Raji (cell line): ENCODE results near the gene MAPKAPK3.

Experiments
- POLR2A ChIP-seq: IDR thresholded peaks from 2 replicates; pipeline ENCODE4 v1.6.1; 2011; ENCODE audit warnings: low read depth, low read length, control low read depth; ENCODE audit not compliant: insufficient read depth

MAPKAPK3 gene

GRCh38 chr3:50617096-50617791, at the start of gene MAPKAPK3:
TSS of gene MAPKAPK3 (plus strand) at chr3:50617151. CDS start at chr3:50617566, 415 bp downstream.
- TF ChIP-seq POLR2A, result peak; percentile 58; the same call in 1 of the 2 replicates

DNA sequence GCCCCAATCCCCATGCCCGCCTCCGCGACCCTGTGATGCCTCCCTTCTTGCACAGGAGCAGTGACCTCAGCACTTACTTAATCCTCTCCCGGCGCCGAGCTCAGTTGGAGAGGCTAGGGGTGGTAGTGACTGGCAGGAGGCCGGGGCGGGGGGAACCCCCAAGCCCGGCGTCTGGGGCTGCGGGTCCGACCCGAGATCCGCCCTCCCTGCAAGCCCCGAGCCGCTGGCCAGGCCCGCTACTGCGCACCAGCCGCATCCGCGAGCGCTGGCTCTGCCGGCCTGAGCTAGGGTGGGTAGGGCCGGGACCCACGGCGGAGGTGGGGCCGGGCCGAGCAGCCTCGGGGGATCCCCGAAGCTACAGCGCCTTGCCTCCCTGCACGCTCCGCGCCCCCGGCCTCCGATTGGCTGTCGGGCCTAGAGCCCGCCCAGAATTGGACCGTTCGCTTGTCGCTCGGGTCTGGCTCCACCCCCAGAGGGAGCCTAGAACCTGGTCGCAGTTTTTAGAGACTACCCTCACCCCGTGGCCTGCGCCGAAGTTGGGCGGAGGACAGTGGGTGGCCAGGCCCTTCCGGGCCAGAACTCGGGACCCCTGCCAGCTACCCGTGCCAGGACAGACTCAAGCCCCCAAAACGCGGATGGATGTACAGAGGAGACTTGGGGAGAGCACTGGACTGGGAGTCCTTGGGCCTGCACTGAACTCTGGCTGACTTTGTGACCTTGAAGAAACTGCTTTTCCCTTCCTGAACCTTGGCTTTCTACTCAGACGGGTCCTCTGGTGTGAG, 49.4 kb upstream of the MAPKAPK3 start, which contains the start of gene C3orf18:
Gene C3orf18 (minus strand): TSS at position 362 of the 782 bp plus-strand sequence. CDS start 2,048 bp downstream, outside the sequence.
- TF ChIP-seq POLR2A, result peak; percentile 69

GRCh38 chr3:50568947-50569749, 47.8 kb upstream of the MAPKAPK3 start, which contains the start of gene HEMK1:
TSS of gene HEMK1 (plus strand) at chr3:50569522. CDS start at chr3:50571105, 1,583 bp downstream.
- peak; percentile 64 for TF ChIP-seq POLR2A

- TF ChIP-seq POLR2A, result no peak
Measured at GRCh38 chr3:50570508-50571279, 46.3 kb upstream of the MAPKAPK3 start.

DNA sequence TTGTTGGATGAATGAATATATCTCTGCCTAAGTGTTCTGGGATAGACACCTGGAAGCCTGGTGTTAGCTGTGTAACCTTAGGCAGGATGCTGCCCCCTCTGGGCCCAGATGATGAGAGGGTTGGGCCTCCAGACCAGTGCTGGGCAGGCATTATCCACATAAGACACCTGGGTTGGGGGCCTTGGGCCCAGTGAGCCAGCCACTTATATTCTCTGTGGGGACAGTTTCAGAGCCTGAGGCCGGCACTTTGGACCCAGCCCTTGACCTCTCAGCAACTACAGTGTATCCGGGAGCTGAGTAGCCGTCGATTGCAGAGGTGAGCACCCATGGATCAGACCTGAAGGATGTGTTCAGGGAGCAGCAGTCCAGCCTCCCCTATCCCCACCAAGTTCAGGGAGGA, 45.5 kb upstream of the MAPKAPK3 start:
- TF ChIP-seq POLR2A, result no peak

DNA sequence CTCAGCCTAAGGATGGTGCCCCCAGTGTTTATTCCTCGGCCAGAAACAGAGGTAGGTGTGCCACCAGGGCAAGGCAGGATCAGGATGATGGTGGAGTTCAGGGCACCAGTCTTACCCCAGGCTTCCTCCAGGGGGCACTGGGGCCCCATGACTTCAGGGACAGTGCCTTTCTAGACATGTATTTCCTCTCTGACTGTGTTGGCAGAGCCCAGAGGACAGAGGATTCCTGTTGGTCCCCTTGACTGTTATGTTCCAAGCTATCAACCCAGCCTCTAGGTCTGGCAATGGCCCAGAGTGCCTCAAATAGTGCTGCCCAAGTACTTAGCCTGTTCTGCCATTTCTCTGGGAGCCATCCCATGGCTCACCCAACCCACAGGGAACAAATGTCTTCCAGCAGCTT, 44.8 kb upstream of the MAPKAPK3 start:
- TF ChIP-seq POLR2A, result no peak

GRCh38 chr3:50572801-50573371, 44.1 kb upstream of the MAPKAPK3 start:
- no peak for TF ChIP-seq POLR2A

DNA sequence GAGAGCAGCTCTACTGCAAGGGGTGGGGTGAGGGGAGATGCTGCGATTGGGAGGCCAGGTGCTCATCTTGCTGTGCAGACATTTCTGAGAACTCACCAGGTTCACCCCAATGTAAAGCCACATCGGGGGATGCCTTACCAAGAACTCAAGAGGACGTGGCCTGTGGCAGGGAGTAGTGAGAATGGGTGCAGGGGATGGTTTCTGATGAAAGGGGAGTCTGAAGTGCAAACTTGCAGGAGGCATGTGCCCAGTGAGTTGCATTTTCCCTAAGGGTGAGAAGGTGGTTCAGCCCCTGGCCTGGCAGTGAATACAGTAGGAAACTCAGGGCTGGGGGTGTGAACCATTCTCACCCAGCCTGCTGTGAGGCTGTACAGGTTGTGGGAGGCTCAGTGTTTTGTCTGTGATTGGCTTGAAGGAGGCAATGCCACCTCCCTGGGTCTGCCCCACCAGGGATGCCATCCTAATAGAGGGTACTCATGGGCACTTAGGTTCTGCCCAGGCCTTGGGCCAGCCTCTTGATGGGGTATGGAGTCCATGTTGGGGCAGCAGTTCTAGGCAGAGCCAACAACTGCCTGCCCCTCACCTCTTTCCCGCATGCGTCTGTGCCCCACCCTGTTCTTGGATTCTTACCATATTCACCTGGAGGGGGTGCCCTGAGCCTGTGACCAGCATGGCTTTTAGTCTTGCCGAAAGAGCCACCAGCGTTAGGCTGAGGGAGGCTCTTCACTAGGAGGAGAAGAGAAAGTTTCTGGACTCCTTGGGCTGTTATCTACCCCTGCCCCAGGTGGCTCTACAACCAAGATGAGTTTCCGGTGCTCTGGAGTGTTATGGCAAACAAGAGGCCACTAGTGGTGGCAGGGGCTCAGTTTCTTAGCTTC, 43.1 kb upstream of the MAPKAPK3 start:
- TF ChIP-seq POLR2A, result no peak

GRCh38 chr3:50574444-50574831, 42.5 kb upstream of the MAPKAPK3 start:
- TF ChIP-seq POLR2A, result no peak

DNA sequence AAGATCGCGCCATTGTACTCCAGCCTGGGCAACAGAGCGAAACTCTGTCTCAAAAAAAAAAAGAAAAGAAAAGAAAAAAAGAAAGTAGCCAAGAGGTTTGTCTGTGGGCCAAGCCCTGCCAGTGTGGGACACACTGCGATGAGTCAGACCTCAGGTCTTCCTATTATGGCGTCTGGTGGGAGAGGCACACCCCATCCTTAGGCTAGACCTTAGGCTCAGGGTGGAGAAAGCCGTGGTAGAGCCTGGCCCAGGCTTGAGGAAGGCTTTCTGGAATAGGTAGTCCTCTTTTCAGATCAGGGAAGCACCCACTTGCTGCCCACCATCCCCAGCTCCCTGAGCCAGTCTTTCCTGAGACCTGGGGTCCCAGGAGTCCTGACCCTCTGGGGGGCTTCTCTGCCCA, 41.6 kb upstream of the MAPKAPK3 start:
- no peak for TF ChIP-seq POLR2A

- TF ChIP-seq POLR2A, result no peak
Measured at GRCh38 chr3:50577348-50577747, 39.6 kb upstream of the MAPKAPK3 start.

DNA sequence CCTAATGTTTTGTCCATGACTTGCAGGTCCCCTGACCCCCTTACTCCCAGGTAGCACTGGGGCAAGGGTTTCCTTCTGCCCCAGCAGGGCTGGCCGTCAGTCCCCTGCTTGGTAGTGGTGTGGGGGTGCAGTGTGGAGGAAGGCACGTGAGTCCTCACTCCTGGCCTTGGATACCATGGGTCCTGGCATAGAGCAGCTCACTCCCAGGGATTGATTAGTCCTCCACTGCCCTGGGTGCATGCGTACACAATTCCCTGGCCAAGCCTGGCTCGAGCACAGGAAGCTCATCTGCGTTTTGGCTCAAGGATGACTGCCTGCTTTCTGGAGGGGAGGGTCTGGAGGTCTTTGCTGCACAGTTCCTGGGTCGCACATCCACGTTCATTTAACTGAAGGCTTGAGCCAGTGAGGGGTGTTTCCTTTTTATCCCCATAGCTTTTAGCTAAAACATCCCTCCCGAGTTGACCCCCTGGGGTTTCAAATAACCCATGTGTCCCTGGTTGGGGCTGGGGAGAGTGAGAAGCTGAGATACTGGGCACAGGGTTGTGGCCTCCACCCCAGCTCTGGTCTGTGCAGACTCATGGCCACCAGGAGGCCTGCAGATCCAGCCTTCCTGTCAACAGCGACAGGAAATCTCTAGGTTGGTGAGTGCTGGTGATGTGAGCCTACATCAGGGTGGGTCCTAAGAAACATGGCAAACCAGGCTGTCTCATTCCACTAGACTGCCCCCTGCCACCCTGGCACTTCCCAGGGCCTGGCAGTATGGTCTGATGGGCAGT, 36.1 kb upstream of the MAPKAPK3 start:
- TF ChIP-seq POLR2A, result no peak
